ENCODE measurements around the gene MYLK2.
"Not testable (repeated sequence)": the region's sequence is repeated elsewhere in the genome, so short reads cannot be mapped to it uniquely, and the experiment has no call there.

MYLK2 gene

GRCh38 chr20:31815408-31816188, 3.6 kb upstream of the MYLK2 start:
- peak; percentile 48 for DNase-seq (ENCODE audit: low spot score)

DNA sequence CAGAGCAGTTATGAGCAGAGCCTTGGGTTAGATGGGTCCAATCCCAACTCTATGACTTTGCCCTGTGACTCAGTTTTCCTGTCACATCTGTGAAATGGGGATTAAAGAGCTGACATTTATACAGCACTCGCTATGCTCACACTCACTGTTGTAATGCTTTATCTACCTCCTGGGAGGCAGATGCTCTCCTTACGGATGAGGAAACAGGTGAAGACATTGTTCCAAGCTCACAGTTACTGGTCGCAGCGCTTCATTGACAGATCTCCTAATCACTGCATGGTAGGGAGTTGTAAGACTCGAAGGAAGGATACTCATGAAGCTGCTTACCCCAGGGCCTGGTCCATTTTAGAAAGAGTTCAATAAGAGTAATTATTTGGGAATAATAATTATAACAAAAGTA, 2.9 kb upstream of the MYLK2 start:
- no peak for DNase-seq (ENCODE audit: low spot score)

- DNase-seq (ENCODE audit: low spot score): no peak
Observed at GRCh38 chr20:31817461-31817860, 1.7 kb upstream of the MYLK2 start.

GRCh38 chr20:31818376-31818908, 714 bp upstream of the MYLK2 start:
- no peak for DNase-seq (ENCODE audit: low spot score)

GRCh38 chr20:31820228-31820627, 1.1 kb downstream of the MYLK2 start:
- no peak for DNase-seq (ENCODE audit: low spot score)

DNA sequence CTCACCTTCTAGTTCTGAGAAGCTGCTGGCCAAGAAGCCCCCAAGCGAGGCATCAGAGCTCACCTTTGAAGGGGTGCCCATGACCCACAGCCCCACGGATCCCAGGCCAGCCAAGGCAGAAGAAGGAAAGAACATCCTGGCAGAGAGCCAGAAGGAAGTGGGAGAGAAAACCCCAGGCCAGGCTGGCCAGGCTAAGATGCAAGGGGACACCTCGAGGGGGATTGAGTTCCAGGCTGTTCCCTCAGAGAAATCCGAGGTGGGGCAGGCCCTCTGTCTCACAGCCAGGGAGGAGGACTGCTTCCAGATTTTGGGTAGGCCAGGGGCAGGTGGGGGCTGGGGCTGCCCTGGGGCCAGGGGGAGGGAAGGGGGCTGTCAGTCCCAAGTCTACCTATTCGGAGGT, 2.3 kb downstream of the MYLK2 start:
- no peak for DNase-seq (ENCODE audit: low spot score)

DNA sequence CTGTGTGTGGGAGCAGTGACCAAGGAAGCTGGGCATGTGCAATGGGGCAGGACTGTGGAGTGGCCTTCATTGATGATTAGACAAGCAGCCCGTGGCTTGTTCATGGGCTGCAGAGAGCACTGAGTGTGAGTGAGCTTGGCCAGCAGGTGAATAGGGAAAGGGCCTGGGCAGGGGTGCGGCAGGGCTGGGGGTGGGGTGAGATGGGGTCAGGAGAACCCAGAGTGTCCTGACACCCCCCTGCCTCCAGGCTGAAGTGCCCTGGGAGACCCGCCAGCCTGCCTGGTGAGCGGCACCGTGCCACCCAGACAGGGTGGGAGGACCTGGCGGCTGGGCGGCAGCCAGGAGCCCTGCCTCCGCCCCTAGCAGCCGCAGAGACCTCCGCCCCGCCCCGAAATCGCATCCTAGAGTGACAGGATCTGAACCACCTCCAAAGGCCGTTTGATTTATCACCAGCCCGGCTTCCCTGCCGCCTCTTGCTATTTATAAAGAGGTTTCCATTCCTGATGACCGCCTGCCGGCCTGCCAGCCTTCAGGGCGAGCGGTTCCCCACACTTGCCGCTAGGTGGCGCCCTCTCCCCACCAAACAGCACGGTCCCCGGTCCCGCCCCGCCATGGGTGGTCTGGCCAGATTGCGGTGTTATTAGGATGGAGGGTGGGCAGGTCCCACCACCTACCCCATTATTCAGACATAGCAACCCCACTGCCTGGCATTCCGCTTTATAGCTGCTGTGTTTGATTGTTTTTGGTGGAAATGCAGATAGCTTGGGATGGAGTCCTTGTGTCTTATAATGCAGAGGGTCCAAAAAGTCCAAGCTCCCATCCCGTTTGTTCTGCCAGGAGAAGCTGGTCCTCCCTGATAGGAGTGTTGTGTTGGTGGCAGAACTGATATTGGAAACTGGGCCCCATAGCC, 3.5 kb downstream of the MYLK2 start:
- peak; percentile 90 for DNase-seq (ENCODE audit: low spot score)

DNA sequence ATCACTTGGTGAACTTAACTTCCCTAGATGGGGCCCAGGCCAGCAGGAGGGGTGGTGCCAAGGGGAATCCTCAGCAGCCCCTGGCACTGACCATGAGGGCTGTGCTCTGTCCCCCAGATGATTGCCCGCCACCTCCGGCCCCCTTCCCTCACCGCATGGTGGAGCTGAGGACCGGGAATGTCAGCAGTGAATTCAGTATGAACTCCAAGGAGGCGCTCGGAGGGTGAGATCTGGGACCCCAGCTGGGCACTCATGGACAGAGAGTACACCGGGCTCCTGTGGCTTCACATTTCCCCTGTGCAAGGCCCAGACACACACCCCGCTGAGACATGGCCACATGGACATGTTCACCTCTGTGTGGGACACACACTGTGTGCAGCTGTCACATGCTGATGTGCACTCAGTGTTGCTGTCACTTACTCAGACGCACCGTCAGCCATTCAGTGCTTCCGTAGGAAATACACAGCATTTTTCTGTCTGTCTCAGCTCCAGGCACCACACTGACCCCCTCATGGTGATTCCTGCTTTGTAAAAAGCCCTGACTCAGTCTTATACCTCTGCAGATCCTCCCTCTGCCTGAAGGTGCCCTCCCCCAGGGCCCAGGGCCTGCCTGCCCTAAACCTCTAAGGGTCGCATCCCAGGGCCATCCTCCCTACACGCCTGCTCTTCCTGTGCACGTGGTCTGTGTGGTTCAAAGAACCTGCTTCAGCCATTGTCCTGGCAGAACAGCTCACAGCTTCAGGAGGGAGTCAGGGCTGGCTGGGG, 4.4 kb downstream of the MYLK2 start:
- no peak for DNase-seq (ENCODE audit: low spot score)

DNA sequence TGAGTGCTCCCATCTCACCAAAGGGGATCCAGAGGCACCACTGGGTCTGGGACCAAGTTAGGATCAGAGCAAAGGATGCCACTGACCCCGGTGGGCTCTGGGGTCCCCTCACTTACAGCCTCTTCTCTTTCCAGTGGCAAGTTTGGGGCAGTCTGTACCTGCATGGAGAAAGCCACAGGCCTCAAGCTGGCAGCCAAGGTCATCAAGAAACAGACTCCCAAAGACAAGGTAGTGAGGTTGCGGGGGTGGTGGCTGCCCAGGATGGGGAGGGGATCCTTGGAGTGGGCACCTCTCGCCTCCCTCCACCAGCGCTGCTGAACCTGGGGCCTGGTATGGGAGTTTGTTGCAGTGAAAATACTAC, 4.9 kb downstream of the MYLK2 start:
- no peak for DNase-seq (ENCODE audit: low spot score)

DNA sequence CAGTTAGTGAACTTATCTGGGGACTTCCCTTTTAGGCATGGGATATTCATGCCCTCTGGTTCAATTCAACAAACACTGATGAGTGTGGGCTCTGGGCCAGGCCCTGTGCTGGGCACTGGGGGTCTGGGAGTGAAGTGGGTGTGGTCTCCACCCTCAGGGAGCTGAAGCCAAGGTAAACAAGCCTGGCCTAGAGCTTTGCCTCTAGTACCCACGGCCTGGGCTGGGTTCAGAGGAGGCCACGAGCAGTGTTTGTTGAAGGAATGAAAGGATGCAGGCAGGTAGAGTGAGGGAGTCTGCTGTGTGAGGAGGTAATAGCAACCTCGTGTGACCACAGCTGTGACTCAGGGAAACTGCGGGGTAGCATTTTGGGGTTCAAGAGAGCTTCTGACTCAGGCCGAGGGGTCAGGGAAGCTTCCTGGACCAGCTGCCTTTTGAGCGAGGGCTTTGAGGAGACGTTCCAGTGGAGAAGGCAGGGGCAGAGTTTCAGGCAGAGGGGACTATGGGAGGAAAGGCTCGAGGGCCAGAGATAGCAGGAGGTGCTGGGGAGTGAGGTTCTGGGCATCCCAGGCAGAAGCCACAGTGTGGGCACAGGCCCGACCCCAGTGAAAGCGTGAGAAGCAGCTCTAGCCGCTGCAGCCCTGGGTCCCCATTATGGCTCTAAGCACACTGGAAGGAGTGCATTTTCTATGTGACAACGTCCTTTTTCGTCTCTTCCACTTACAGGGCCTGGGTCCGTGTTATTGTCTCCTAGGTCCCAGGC, 5.6 kb downstream of the MYLK2 start:
- DNase-seq (ENCODE audit: low spot score): no peak

- DNase-seq (ENCODE audit: low spot score): no peak
Observed at GRCh38 chr20:31826074-31826473, 6.9 kb downstream of the MYLK2 start.

- DNase-seq (ENCODE audit: low spot score): no peak
Observed at GRCh38 chr20:31827059-31827458, 7.9 kb downstream of the MYLK2 start.

DNA sequence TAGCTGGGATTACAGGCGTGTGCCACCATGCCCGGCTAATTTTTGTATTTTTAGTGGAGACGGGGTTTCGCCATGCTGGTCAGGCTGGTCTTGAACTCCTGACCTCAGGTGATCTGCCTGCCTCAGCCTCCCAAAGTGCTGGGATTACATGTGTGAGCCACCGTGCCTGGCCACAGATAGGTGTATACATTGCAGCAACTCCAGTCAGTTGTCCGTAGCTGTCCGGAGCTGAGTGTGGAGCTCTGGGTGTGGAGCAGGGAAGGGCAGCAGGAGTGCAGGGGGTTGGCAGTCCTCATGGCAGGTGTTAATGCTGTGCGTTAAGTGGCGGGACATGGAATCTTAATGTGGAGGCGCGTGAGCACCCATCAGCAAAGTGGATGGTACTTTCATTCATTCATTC, 8.9 kb downstream of the MYLK2 start:
- DNase-seq (ENCODE audit: low spot score): not testable (repeated sequence)

- DNase-seq (ENCODE audit: low spot score): no peak
Observed at GRCh38 chr20:31829731-31830130, 10.6 kb downstream of the MYLK2 start.

DNA sequence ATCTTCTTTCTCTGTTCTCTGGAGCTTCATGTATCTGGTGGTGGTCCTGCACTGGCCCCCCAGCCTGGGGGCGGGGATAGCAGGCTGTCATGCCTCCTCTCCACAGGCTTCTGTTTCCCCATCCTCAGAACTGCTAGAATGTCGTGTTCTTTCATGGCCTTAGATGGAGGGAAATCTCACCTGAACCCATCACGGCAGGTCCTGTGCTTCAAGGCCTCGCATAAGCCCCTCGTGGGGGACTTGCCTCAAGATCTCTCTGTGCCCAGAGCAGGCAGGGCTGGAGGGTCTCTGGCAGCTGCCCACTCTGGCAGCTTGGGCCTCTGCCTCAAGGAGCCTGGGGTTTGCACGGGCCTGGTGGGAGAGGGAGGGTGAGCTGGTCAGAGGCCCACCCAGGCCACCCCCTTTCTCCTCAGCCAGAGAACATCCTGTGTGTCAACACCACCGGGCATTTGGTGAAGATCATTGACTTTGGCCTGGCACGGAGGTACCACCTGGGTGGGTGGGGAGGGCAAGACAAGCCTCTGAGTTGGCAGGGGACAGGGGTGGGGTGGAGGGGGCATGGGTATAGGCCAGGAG, 11.3 kb downstream of the MYLK2 start:
- DNase-seq (ENCODE audit: low spot score): no peak

GRCh38 chr20:31831211-31831610, 12.1 kb downstream of the MYLK2 start:
- no peak for DNase-seq (ENCODE audit: low spot score)

DNA sequence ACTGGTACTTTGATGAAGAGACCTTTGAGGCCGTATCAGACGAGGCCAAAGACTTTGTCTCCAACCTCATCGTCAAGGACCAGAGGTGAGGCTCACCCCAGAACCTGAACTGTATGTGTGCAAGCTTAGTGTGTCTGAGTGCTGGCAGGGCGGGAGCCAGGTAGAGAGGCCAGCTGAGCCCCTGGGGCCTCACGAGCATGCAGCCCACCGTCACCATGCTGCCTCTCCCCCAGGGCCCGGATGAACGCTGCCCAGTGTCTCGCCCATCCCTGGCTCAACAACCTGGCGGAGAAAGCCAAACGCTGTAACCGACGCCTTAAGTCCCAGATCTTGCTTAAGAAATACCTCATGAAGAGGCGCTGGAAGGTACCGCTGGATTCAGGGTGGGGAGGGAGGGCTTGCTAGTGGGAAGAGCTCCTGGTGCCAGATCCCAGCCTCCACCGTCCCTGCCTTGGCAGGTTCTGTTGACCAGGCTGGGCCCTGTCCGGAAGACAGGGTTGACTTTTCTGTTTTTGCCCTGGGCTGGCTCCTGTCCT, 12.7 kb downstream of the MYLK2 start:
- no peak for DNase-seq (ENCODE audit: low spot score)

- peak; percentile 63 for DNase-seq (ENCODE audit: low spot score)
Observed at GRCh38 chr20:31833130-31833930, 14.2 kb downstream of the MYLK2 start.

DNA sequence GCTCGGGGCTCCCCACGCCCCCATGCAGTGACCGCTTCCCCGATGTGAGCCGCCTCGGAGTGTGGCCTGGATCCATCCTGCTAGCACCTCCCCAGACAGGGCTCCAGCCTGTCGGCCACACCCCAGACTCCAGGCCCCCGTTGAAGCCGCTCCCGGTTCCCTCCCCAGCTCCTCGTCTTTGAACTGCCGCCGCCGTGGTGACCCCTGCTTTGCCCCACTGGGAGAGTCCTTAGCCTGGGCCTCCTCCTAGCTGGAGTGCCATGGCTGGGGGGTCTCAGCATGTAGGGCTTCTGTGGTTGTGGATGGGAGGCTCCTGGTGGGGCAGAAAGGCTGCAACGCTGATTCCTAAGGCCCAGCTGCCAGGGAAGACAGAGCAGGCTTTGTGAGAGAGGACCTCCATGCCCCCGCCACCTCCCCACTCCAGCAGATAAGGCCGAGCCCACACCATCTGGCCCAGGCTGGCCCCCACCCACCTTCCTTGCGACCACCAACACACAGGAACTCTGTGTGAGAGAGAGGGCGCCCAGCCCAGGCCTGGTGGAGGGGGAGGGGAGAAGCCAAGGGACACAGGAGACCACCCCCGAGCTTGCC, 14.9 kb downstream of the MYLK2 start:
- DNase-seq (ENCODE audit: low spot score): no peak

DNA sequence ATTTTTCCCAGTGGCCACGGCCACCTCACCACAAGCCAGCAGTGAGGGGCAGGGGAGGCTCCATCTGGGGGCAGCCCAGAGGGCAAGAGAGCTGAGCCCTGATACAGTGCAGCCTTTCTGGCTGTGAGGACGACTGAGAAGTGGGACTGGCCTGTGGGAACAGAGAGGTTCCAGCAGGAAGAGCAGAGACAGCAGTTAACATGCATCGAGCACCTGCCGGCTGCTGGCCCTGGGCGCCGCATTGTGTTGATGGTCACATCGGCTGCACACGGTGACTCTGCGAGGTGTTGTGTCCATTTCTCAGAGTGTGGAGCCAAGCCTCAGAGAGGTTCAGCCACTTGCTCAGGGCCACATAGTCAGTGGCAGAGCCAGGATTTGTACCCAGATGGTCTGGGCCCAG, 16.4 kb downstream of the MYLK2 start:
- no peak for DNase-seq (ENCODE audit: low spot score)

Measured in AG08396 (cell line).